ENCODE results near the gene MLN. TPM values are rescaled to one million over a fixed set of nuclear protein-coding genes. Genes with fewer than 3 reads are reported as not detected.

MLN gene
- total RNA-seq (2021) = not detected in 2 replicates
- long read RNA-seq, partial matches to known transcripts = 0 of 2 reads
- long read RNA-seq, other reads (novel, unspliced or antisense) = 2 of 2 reads

- no peaks in the 10 kb centered on the region for H3K79me2 ChIP-seq (ENCODE audit: insufficient read depth, low read length)
- no peak within 1 kb of the TSS for H4K5ac ChIP-seq (ENCODE audit: insufficient read length, low read depth, low read length)
- peaks cover 5% of the 10 kb centered on the region; the same call in 1 of the 2 replicates for H3K4me1 ChIP-seq (ENCODE audit: insufficient read depth, low read length)
- H2AFZ ChIP-seq (ENCODE audit: low read length) = no peak within 1 kb of the TSS
- no peak within 1 kb of the TSS for H2BK20ac ChIP-seq (ENCODE audit: low read depth, low read length, poor library complexity, severe bottlenecking)
- no peaks in the 10 kb centered on the region for H3K23me2 ChIP-seq (ENCODE audit: insufficient read length, low read depth, low read length, poor library complexity, severe bottlenecking)
- no peak within 1 kb of the TSS for H2BK12ac ChIP-seq (ENCODE audit: insufficient read length, low read depth, low read length)
- no peak within 1 kb of the TSS for H2BK15ac ChIP-seq (ENCODE audit: low read depth, low read length)
- WGBS (ENCODE audit: extremely low coverage, insufficient read length, low lambda C conversion rate) = no CpG with 5 or more reads among the region's 14 CpGs
- no peak within 1 kb of the TSS for H3K18ac ChIP-seq (ENCODE audit: insufficient read length, low read depth, low read length)
- no peak within 1 kb of the TSS for H3T11ph ChIP-seq (ENCODE audit: low read length)
- H3K79me1 ChIP-seq (ENCODE audit: insufficient read depth, low read depth, low read length, poor library complexity, severe bottlenecking) = no peaks in the 10 kb centered on the region
- TF ChIP-seq CTCF (conservative IDR thresholded peaks at IDR 0.05) = no peak
- peaks cover 40 to 52% of the 10 kb centered on the region in 2 experiments for H3K4me1 Mint-ChIP-seq
- H4K20me1 ChIP-seq (ENCODE audit: control insufficient read depth, insufficient read depth, insufficient read length) = no peaks in the 10 kb centered on the region
- H3K27me3 ChIP-seq (ENCODE audit: insufficient read depth, low read length) = 0 out of 2 replicates have a peak, but pooled peaks cover 3% of the 10 kb centered on the region
- no peak for DNase-seq
- no peak within 1 kb of the TSS for H3K4ac ChIP-seq (ENCODE audit: low read depth, low read length)
- H3K9me3 Mint-ChIP-seq = no peaks in the 10 kb centered on the region
- H3K14ac ChIP-seq (ENCODE audit: insufficient read depth, low read length) = no peak within 1 kb of the TSS; the same call in 1 of the 2 replicates
- H3K9me3 ChIP-seq (ENCODE audit: control insufficient read depth, low read depth, low read length) = no peaks in the 10 kb centered on the region
- H3K4me2 ChIP-seq (ENCODE audit: insufficient read depth, insufficient read length, low read length) = no peak within 1 kb of the TSS
- peak within 1 kb of the TSS in 1 of 3 experiments; percentile 70; a peak in 2 of 7 replicates for H3K27ac Mint-ChIP-seq
- H3K56ac ChIP-seq (ENCODE audit: insufficient read length, low read depth, low read length) = no peak within 1 kb of the TSS
- no peaks in the 10 kb centered on the region for H3K36me3 Mint-ChIP-seq (ENCODE audit: insufficient read depth in 1 of 3, low read depth in 3 of 3)
- H2BK5ac ChIP-seq (ENCODE audit: insufficient read length, low read length) = no peak within 1 kb of the TSS
- no peak within 1 kb of the TSS for H3K23ac ChIP-seq (ENCODE audit: insufficient read length, low read depth, low read length)
- H2BK120ac ChIP-seq (ENCODE audit: low read depth, low read length, poor library complexity, severe bottlenecking) = no peak within 1 kb of the TSS
- H3K4me3 Mint-ChIP-seq = no peak within 1 kb of the TSS
- H3K27ac ChIP-seq (ENCODE audit: insufficient read length, low read depth, low read length) = no peak within 1 kb of the TSS
- no peak within 1 kb of the TSS for H4K8ac ChIP-seq (replicated peaks; ENCODE audit: insufficient read length, low read depth, low read length)
- no peak within 1 kb of the TSS for H4K91ac ChIP-seq (ENCODE audit: insufficient read length, low read depth, low read length)
- peaks cover 7% of the 10 kb centered on the region for H3K27me3 Mint-ChIP-seq (ENCODE audit: low read depth)
- H2AK5ac ChIP-seq (ENCODE audit: insufficient read length, low read length) = no peak within 1 kb of the TSS
- H3K9ac ChIP-seq (ENCODE audit: extremely low read depth, insufficient read length, low read length) = no peak within 1 kb of the TSS
Measured at GRCh38 chr6:33803571-33804053, at the start of gene MLN. MLN (minus strand) TSS chr6:33804003; CDS start chr6:33801163, 2,840 bp downstream.

Data from H9 (cell line).